ENCODE data around the gene ARFGEF3. TPM values are rescaled to one million over a fixed set of nuclear protein-coding genes. Genes with fewer than 3 reads are reported as not detected.

Gene ARFGEF3
- total and polyA plus RNA-seq, 2 donors (not counting 1 experiment from before 2014, with no cell fraction given): not detected

DNA sequence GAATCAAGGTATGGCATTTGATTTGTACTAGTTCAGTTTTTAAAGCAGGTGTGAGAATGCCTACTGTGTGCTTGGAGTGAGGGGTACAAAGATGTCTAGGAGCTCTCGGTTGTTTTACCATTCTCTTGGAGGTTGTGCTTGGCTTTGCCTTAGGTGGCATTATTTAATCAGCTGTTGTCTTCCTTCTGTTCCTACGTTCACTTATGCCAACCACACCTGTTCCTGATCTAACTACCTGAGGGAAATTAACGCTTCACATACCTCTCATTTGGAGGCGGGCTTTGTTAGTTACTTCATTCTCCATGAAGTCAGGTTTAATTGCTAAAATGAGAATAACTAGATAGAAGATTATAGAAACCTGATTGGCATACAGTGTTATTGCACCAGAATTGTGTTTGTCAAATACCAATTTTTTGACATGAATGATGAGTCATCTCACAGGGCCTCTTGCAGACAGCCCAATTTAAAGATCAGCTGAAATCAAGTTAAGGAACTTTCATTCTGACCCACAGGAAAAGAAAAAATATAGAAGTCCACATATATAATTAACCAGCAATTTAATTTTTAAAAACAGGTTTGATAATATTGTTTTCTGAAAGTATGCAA, 81.4 kb downstream of the ARFGEF3 start:
- Mint-ChIP-seq H3K9me3 (ENCODE audit: insufficient read depth) (no peaks in the 10 kb centered on the region), H3K4me1 (no peaks in the 10 kb centered on the region), H3K27ac (no peak overlapping the region), H3K27me3 (peaks cover 35% of the 10 kb centered on the region), H3K4me3 (no peak overlapping the region)
- no CpG with 5 or more reads among the region's 4 CpGs for WGBS (ENCODE audit: insufficient coverage)
- intact Hi-C loops (cut with micrococcal nuclease): no loop called here
- Histone ChIP-seq H2AFZ (ENCODE audit: insufficient read depth, low read depth, low read length, poor library complexity, severe bottlenecking) (no peak overlapping the region), H4K20me1 (ENCODE audit: control insufficient read depth, insufficient read depth, low read length, poor library complexity, severe bottlenecking) (no peaks in the 10 kb centered on the region), H3K79me2 (ENCODE audit: control insufficient read depth, insufficient read depth, low read length) (no peaks in the 10 kb centered on the region), H3K27me3 (replicated peaks in 1 of 4; ENCODE audit: control extremely low read depth in 1 of 4, control insufficient read depth in 3 of 4, insufficient read depth in 4 of 4, low read length in 3 of 4) (peaks cover 0 to 7% (median 1%) of the 10 kb centered on the region in 4 experiments), H3K36me3 (replicated peaks in 1 of 2; ENCODE audit: control extremely low read depth in 1 of 2, control insufficient read depth in 1 of 2, extremely low read depth in 1 of 2, insufficient read depth in 2 of 2, low read length in 1 of 2) (no peaks in the 10 kb centered on the region), H3K4me2 (replicated peaks; ENCODE audit: low read depth, low read length, poor library complexity, severe bottlenecking) (no peak overlapping the region), H3K4me1 (ENCODE audit: control insufficient read depth in 2 of 2, insufficient read depth in 2 of 2, low read length in 2 of 2) (no peaks in the 10 kb centered on the region), H3K27ac (ENCODE audit: low read length in 2 of 2) (no peak overlapping the region), H3K9me3 (ENCODE audit: control extremely low read depth in 1 of 3, control insufficient read depth in 2 of 3, insufficient read depth in 1 of 3, low read length in 2 of 3) (no peaks in the 10 kb centered on the region), H3K4me3 (ENCODE audit: control extremely low read depth in 1 of 5, extremely low read depth in 1 of 5, insufficient read depth in 1 of 5, low read depth in 2 of 5, low read length in 4 of 5) (no peak overlapping the region), H3K9ac (ENCODE audit: low read length) (no peak overlapping the region)
- no peak for TF ChIP-seq EZH2 (IDR thresholded peaks at IDR 0.05; ENCODE audit: borderline replicate concordance, insufficient read depth, low read depth, low read length, poor library complexity, severe bottlenecking)
- TF ChIP-seq, protein P1, sequence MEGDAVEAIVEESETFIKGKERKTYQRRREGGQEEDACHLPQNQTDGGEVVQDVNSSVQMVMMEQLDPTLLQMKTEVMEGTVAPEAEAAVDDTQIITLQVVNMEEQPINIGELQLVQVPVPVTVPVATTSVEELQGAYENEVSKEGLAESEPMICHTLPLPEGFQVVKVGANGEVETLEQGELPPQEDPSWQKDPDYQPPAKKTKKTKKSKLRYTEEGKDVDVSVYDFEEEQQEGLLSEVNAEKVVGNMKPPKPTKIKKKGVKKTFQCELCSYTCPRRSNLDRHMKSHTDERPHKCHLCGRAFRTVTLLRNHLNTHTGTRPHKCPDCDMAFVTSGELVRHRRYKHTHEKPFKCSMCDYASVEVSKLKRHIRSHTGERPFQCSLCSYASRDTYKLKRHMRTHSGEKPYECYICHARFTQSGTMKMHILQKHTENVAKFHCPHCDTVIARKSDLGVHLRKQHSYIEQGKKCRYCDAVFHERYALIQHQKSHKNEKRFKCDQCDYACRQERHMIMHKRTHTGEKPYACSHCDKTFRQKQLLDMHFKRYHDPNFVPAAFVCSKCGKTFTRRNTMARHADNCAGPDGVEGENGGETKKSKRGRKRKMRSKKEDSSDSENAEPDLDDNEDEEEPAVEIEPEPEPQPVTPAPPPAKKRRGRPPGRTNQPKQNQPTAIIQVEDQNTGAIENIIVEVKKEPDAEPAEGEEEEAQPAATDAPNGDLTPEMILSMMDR (IDR thresholded peaks at IDR 0.05): no peak
- ATAC-seq (ENCODE audit: low read depth) (no peak), DNase-seq (no peak)
- CTCF ChIA-PET: no interaction called here
- POLR2A ChIA-PET: no interaction called here

DNA sequence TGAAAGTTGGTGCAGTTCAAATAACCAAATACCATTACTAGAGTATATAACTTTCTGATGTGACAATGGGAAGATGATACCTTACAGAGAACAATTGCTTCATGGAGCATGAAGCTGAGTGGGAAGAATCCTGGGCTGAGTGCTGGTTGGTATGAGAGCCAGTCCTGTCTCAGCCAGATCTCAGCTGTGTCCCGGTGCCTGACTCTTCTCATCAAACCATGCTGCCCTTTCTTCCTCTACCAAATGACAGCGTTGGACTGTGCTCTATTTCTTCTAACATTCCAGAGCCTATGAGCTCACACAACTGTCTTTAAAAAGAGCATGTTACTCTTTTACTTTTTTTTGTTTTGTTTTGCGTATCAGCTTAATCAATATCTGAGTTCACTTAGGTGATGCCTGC, 84.0 kb downstream of the ARFGEF3 start:
- POLR2A ChIA-PET: no interaction called here
- no peak overlapping the region for H3K27ac Mint-ChIP-seq
- Histone ChIP-seq H4K20me1 (ENCODE audit: control insufficient read depth, insufficient read depth, low read length, poor library complexity, severe bottlenecking) (no peaks in the 10 kb centered on the region), H2AFZ (ENCODE audit: insufficient read depth, low read depth, low read length, poor library complexity, severe bottlenecking) (no peak overlapping the region), H3K4me1 (ENCODE audit: control insufficient read depth in 2 of 2, insufficient read depth in 2 of 2, low read length in 2 of 2) (no peaks in the 10 kb centered on the region), H3K27me3 (replicated peaks in 1 of 4; ENCODE audit: control extremely low read depth in 1 of 4, control insufficient read depth in 3 of 4, insufficient read depth in 4 of 4, low read length in 3 of 4) (peaks cover 0 to 3% (median 1%) of the 10 kb centered on the region in 4 experiments), H3K4me2 (replicated peaks; ENCODE audit: low read depth, low read length, poor library complexity, severe bottlenecking) (no peak overlapping the region), H3K9me3 (ENCODE audit: control extremely low read depth in 1 of 3, control insufficient read depth in 2 of 3, insufficient read depth in 1 of 3, low read length in 2 of 3) (no peaks in the 10 kb centered on the region), H3K4me3 (ENCODE audit: control extremely low read depth in 1 of 5, extremely low read depth in 1 of 5, insufficient read depth in 1 of 5, low read depth in 2 of 5, low read length in 4 of 5) (no peak overlapping the region), H3K27ac (ENCODE audit: low read length in 2 of 2) (no peak overlapping the region), H3K36me3 (replicated peaks in 1 of 2; ENCODE audit: control extremely low read depth in 1 of 2, control insufficient read depth in 1 of 2, extremely low read depth in 1 of 2, insufficient read depth in 2 of 2, low read length in 1 of 2) (no peaks in the 10 kb centered on the region), H3K79me2 (ENCODE audit: control insufficient read depth, insufficient read depth, low read length) (no peaks in the 10 kb centered on the region), H3K9ac (ENCODE audit: low read length) (no peak overlapping the region)
- H3K4me3 Mint-ChIP-seq: no peak overlapping the region
- H3K27me3 Mint-ChIP-seq: peaks cover 27% of the 10 kb centered on the region
- no peak for TF ChIP-seq EZH2 (IDR thresholded peaks at IDR 0.05; ENCODE audit: borderline replicate concordance, insufficient read depth, low read depth, low read length, poor library complexity, severe bottlenecking)
- TF ChIP-seq, protein P1 (IDR thresholded peaks at IDR 0.05): no peak
- ATAC-seq (ENCODE audit: low read depth): no peak
- H3K4me1 Mint-ChIP-seq: no peaks in the 10 kb centered on the region
- intact Hi-C loops (cut with micrococcal nuclease): no loop called here
- 100% methylated on average over 1 of the region's 3 CpGs for WGBS (ENCODE audit: insufficient coverage)
- CTCF ChIA-PET: no interaction called here
- H3K9me3 Mint-ChIP-seq (ENCODE audit: insufficient read depth): no peaks in the 10 kb centered on the region
- DNase-seq: no peak
